HEK293T (cell line): ENCODE results near the gene ARSA.

Experiments
- BHLHE40 ChIP-seq: fragments of 450-650 bp; IDR thresholded peaks from 2 replicates; pipeline ENCODE4 v1.6.1; 2016; ENCODE audit warnings: mild to moderate bottlenecking, moderate library complexity, borderline replicate concordance
- FOXK2 ChIP-seq: fragments of 450-650 bp; IDR thresholded peaks from 2 replicates; pipeline ENCODE4 v1.6.1; 2016; ENCODE audit warnings: mild to moderate bottlenecking
- FOXM1 ChIP-seq: fragments of 450-650 bp; IDR thresholded peaks from 2 replicates; pipeline ENCODE4 v1.6.1; 2017; ENCODE audit warnings: mild to moderate bottlenecking, borderline replicate concordance
- NFRKB ChIP-seq: fragments of 450-650 bp; IDR thresholded peaks from 2 replicates; pipeline ENCODE4 v1.6.1; 2016; ENCODE audit warnings: mild to moderate bottlenecking, moderate library complexity
- SP1 ChIP-seq: fragments of 450-650 bp; IDR thresholded peaks from 2 replicates; pipeline ENCODE4 v1.6.1; 2017
- TARDBP ChIP-seq: fragments of 450-650 bp; IDR thresholded peaks from 2 replicates; pipeline ENCODE4 v1.6.1; 2016

DNA sequence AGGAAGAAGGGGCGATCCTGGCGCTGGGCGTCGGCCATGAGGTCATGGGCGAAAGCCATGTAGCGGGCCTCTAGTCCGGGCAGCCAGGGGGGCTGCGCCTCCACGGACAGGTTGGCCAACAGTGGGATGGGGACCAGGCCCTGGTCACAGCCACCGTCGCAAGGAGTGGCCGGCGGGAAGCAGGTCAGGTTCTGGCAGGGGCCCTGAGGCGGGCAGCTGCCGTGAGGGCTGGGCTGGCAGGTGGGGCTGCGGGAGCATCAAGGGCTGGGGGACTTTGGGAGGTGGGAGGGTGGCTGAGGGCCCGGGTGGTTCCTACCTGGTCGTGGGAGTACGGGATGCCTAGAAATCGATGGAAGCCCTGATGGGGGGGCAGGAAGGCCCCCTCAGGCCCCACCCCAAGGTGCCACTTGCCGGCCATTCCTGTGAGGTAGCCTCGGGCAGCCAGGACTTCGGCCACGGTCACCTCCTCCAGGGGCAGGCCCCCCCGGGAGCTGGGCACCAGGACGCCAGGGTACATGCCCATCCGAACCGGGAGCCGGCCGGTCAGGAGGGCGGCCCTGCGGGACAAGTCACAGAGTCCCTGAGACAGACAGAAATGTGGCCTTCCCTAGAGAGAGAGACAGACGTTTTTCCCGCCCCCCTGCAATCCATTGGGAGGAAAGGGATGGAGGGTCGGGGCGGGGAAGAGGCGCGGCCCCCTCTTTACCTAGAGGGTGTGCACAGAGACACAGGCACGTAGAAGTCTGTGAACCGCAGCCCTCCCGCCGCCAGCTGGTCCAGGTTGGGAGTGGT is 906 bp downstream of the ARSA start:
- no peak for TF ChIP-seq NFRKB
- TF ChIP-seq TARDBP, result no peak
- TF ChIP-seq BHLHE40, result no peak
- no peak for TF ChIP-seq FOXK2
- TF ChIP-seq SP1, result no peak
- no peak for TF ChIP-seq FOXM1
